Fibroblast of villous mesenchyme (primary cell): ENCODE data around the gene LRRC53. TPM values are rescaled to one million over a fixed set of nuclear protein-coding genes. Genes with fewer than 3 reads are reported as not detected.

Source experiments
- DNase-seq: peaks from one replicate; pipeline ENCODE4 v3.0.0-alpha.2; 2010; ENCODE audit warnings: low read depth
- H3K4me3 ChIP-seq: 2 replicates; pipeline ENCODE4 v1.5.1; 2011; ENCODE audit warnings: low read depth, mild to moderate bottlenecking, low read length
- total RNA-seq: library from RNA; depleted of rRNA; stranded (reverse); fragments of >200 nt; gene quantifications from 2 replicates; pipeline ENCODE4 v1.2.3, GENCODE V29; 2012
- TF ChIP-seq, protein P1 (sequence below): IDR thresholded peaks from 2 replicates; pipeline ENCODE4 v1.5.1; 2012; ENCODE audit warnings: low read depth, mild to moderate bottlenecking, low read length; ENCODE audit not compliant: insufficient read depth

The LRRC53 gene
- total RNA-seq = not detected in 2 replicates

DNA sequence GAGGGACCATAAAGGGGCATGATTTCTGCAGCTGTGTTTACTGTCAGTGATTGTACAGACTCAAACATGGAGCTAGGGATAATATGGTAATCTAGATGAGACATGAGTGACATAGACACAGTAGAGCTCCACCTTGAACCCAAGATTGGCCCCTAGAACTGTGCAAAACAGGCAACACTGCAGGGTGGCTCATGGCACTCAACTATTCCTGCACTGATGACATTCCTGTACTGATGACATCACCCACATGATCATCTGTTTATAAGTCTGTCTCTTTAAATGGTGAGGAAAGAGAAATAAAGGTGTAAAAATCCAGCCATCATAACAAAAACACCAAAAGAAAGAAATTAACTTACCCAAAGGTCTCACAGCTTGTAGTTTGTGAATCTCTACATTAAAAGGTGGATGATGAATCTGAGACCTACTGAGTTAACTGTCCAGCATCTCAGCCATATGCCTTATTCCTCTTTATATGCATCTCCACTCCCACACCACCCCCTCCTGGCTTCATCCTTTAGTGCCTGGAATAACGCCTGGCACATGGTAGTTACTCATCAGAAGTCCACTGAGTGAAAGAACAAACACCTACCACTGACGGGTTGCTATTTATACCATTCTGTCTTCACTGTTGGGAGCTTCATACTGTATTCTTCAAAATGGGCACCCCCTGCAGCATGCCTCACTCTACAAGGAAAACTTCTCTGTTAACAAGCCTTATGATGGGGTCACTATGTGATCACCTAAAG, at the start of gene LRRC53:
LRRC53 (minus strand) TSS at position 442 of the 746 bp plus-strand sequence. CDS start 29,262 bp downstream, outside the sequence.
- H3K4me3 ChIP-seq = no peak within 1 kb of the TSS
- DNase-seq = no peak
- TF ChIP-seq, protein P1, sequence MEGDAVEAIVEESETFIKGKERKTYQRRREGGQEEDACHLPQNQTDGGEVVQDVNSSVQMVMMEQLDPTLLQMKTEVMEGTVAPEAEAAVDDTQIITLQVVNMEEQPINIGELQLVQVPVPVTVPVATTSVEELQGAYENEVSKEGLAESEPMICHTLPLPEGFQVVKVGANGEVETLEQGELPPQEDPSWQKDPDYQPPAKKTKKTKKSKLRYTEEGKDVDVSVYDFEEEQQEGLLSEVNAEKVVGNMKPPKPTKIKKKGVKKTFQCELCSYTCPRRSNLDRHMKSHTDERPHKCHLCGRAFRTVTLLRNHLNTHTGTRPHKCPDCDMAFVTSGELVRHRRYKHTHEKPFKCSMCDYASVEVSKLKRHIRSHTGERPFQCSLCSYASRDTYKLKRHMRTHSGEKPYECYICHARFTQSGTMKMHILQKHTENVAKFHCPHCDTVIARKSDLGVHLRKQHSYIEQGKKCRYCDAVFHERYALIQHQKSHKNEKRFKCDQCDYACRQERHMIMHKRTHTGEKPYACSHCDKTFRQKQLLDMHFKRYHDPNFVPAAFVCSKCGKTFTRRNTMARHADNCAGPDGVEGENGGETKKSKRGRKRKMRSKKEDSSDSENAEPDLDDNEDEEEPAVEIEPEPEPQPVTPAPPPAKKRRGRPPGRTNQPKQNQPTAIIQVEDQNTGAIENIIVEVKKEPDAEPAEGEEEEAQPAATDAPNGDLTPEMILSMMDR = no peak

- DNase-seq = no peak
- no peak overlapping the region for H3K4me3 ChIP-seq
- TF ChIP-seq, protein P1 = no peak
Measured at GRCh38 chr1:74549932-74550331, 37.5 kb upstream of the LRRC53 start.

DNA sequence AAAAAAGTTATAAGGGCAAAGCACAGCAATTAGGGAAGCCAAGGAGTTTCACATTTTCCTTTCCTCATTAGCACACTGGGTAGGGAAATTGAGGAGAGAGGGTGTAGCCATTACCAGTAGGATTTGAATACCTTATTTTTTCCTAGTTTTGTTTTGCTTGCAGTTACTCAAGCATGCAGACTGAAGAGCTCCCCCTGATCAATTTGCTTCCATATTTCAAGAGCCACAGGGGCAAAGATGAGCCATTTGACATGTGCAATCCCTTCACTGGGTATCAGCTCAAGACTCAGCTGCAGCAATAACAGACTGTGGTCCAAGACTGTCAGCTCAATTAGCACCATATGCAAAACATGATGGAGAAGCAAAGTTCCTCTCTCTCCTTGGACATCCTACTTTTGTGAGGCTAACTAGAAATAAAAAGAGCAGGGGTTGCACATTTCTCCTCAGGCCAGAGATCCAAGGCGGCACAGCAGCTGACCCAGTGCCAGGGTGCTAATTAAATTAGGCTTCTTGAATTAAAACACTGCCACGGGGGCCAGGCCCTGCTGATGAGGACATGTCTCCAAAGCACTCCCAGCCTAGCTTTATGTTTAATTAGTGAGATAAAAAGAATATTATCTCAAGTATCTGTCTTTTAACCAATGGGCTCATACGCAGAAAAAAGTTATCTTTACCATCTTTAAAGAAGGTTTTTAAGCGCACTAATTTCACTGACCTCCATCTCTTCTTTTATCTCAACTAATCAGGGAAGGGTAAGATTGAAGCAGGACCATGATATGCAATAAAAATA, 36.7 kb upstream of the LRRC53 start:
- no peak overlapping the region for H3K4me3 ChIP-seq
- no peak for DNase-seq
- TF ChIP-seq, protein P1 = no peak

DNA sequence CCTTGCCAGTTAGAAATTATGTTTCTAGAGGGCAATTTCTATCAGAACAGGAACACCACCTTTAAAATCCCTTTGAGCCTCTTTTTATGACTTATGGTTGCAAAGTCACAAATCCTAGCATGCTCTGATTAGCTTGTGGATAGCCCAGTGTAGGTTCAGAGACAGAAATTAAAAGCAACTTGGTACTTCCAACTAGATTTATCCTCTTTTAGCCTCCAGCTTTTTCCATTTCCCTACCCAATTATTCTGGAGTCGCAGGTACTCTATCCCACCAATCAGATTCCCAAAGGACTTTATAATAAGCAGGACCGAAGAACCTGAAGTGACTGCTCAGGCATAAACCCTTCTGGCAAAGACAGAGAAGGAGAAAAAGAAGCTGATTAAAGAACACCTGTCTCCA, 33.4 kb upstream of the LRRC53 start:
- TF ChIP-seq, protein P1 = no peak
- H3K4me3 ChIP-seq = no peak overlapping the region
- no peak for DNase-seq

DNA sequence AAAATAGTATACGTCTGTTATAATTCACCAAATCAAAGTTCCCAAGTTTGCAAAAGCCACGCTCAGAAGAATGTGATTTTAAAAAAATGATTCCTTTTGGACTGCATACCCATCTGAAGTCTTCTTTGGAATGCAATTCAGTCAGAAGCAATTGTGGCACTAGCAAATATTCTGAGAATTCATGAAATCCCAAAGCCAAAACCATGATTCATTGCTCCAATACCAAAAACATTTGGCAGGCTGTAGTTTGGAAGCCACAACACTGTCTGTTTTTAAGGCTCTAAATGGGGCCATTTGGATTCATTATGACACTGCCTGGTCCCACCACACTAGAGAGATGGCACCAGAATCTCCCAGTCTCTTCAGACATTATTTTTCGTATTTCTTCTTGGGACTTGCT, 21.8 kb upstream of the LRRC53 start:
- DNase-seq = no peak
- no peak overlapping the region for H3K4me3 ChIP-seq
- TF ChIP-seq, protein P1 = no peak

DNA sequence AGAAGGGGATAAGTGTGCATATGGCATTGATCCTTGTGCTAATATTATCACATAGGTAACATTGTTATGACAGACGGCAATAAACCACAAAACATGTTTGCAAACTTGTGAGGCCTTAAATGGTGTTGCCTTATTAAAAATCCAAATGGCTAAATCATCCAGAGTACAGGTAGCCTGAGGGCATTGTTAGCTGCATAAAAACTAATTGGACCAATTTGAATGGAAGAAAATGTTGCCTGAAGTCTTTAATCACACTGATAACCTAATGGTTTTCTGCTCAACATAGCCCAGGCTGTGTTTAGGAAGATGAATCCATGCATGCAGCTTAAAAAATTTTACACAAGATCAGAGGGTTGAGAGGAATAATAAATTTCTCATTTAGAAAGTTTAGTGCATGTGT, 19.4 kb upstream of the LRRC53 start:
- H3K4me3 ChIP-seq = no peak overlapping the region
- DNase-seq = no peak
- TF ChIP-seq, protein P1 = no peak
